SU-DHL-6 (cell line): ENCODE measurements around the gene RAC2.

Source experiments
- H2AFZ ChIP-seq: fragments of 200-600 bp; sonication (generic); 2 replicates; pipeline ENCODE4 v1.6.1; 2014; ENCODE audit warnings: low read depth, mild to moderate bottlenecking, moderate library complexity, mixed read lengths, antibody characterized with exemption, low read length; ENCODE audit not compliant: severe bottlenecking
- H3F3A ChIP-seq: fragments of 200-600 bp; shearing (Covaris generic); 2 replicates; pipeline ENCODE4 v1.6.0; 2016; ENCODE audit warnings: antibody characterized with exemption, mild to moderate bottlenecking; ENCODE audit not compliant: insufficient read depth
- H3K27ac ChIP-seq: fragments of 200-600 bp; sonication (generic); 2 replicates; pipeline ENCODE4 v1.5.1; 2016; ENCODE audit warnings: low read depth, mild to moderate bottlenecking, low read length, moderate library complexity, mixed read lengths
- H3K27me3 ChIP-seq: fragments of 200-600 bp; sonication (generic), shearing (Covaris generic); 2 replicates; pipeline ENCODE4 v1.6.0; 2014; ENCODE audit warnings: mild to moderate bottlenecking, low read length
- H3K36me3 ChIP-seq: fragments of 200-600 bp; sonication (generic); 2 replicates; pipeline ENCODE4 v1.6.1; 2014; ENCODE audit warnings: mild to moderate bottlenecking, low read length, mixed read lengths
- H3K4me2 ChIP-seq: fragments of 300-600, 200-600 bp; shearing (Covaris generic), sonication (generic); 2 replicates; pipeline ENCODE4 v1.6.0; 2014; ENCODE audit warnings: low read length, low read depth, mild to moderate bottlenecking; ENCODE audit not compliant: poor library complexity, severe bottlenecking
- H3K4me3 ChIP-seq: fragments of 200-600 bp; sonication (generic); 2 replicates; pipeline ENCODE4 v1.5.1; 2014; ENCODE audit warnings: antibody characterized with exemption, low read length, mild to moderate bottlenecking, mixed read lengths; ENCODE audit not compliant: insufficient read depth, poor library complexity, severe bottlenecking
- H3K79me2 ChIP-seq: fragments of 200-600 bp; sonication (generic); 2 replicates; pipeline ENCODE4 v1.6.1; 2014; ENCODE audit warnings: mild to moderate bottlenecking, low read length, moderate library complexity; ENCODE audit not compliant: insufficient read depth
- H3K9ac ChIP-seq: fragments of 200-600 bp; sonication (generic); 2 replicates; pipeline ENCODE4 v1.7.0; 2014; ENCODE audit warnings: mild to moderate bottlenecking, low read length
- H3K9me2 ChIP-seq: fragments of 200-600 bp; sonication (generic); replicated peaks from 2 replicates; pipeline ENCODE4 v1.6.1; 2014; ENCODE audit warnings: low read length; ENCODE audit not compliant: insufficient read depth
- H3K9me3 ChIP-seq: fragments of 200-600 bp; sonication (generic); 2 replicates; pipeline ENCODE4 v1.6.1; 2014; ENCODE audit warnings: low read length, mixed read lengths; ENCODE audit not compliant: insufficient read depth
- H4K20me1 ChIP-seq: fragments of 200-600 bp; sonication (generic); 2 replicates; pipeline ENCODE4 v1.6.1; 2014; ENCODE audit warnings: low read depth, mild to moderate bottlenecking, antibody characterized with exemption, low read length, moderate library complexity, mixed read lengths
- CTCF ChIP-seq: fragments of 200-600 bp; sonication (generic); IDR thresholded peaks from one replicate; pipeline ENCODE4 v1.5.1; 2017; ENCODE audit warnings: antibody characterized with exemption, mild to moderate bottlenecking, low read length, moderate library complexity; ENCODE audit not compliant: insufficient read depth, poor library complexity, severe bottlenecking
- EZH2phosphoT487 ChIP-seq: fragments of 200-600 bp; sonication (generic), shearing (Covaris generic); conservative IDR thresholded peaks from 2 replicates; pipeline ENCODE4 v1.6.1; 2018; ENCODE audit warnings: mild to moderate bottlenecking, antibody characterized with exemption, low read length, moderate library complexity, mixed read lengths

Gene RAC2

GRCh38 chr22:37207981-37208380 is 36.1 kb downstream of the RAC2 start:
- Histone ChIP-seq H3K9ac (no peak overlapping the region), H3K9me2 (no peaks in the 10 kb centered on the region), H3K27me3 (no peaks in the 10 kb centered on the region), H3K4me3 (no peak overlapping the region), H3K36me3 (no peaks in the 10 kb centered on the region), H3K79me2 (no peaks in the 10 kb centered on the region), H3K4me2 (no peak overlapping the region), H3K9me3 (no peaks in the 10 kb centered on the region), H4K20me1 (no peaks in the 10 kb centered on the region), H2AFZ (no peak overlapping the region), H3F3A (no peaks in the 10 kb centered on the region), H3K27ac (no peak overlapping the region)
- TF ChIP-seq EZH2phosphoT487 (no peak), CTCF (no peak)

- Histone ChIP-seq H3K36me3 (no peaks in the 10 kb centered on the region), H3K79me2 (no peaks in the 10 kb centered on the region), H3K27me3 (no peaks in the 10 kb centered on the region), H2AFZ (no peak overlapping the region), H3K9ac (no peak overlapping the region), H3K4me3 (no peak overlapping the region), H3K9me3 (no peaks in the 10 kb centered on the region), H3K4me2 (no peak overlapping the region), H3F3A (no peaks in the 10 kb centered on the region), H3K27ac (no peak overlapping the region), H3K9me2 (no peaks in the 10 kb centered on the region), H4K20me1 (no peaks in the 10 kb centered on the region)
- no peak for TF ChIP-seq EZH2phosphoT487
- no peak for TF ChIP-seq CTCF
Observed at GRCh38 chr22:37206841-37207821, 36.9 kb downstream of the RAC2 start.

- no peak overlapping the region for H3K4me2 ChIP-seq
- H3F3A ChIP-seq: no peaks in the 10 kb centered on the region
- H3K9me3 ChIP-seq: no peaks in the 10 kb centered on the region
- no peak overlapping the region for H2AFZ ChIP-seq
- no peaks in the 10 kb centered on the region for H4K20me1 ChIP-seq
- H3K4me3 ChIP-seq: no peak overlapping the region
- H3K27ac ChIP-seq: no peak overlapping the region
- TF ChIP-seq EZH2phosphoT487 (no peak), CTCF (no peak)
- H3K36me3 ChIP-seq: no peaks in the 10 kb centered on the region
- H3K9ac ChIP-seq: no peak overlapping the region
- H3K9me2 ChIP-seq: no peaks in the 10 kb centered on the region
- no peaks in the 10 kb centered on the region for H3K79me2 ChIP-seq
- no peaks in the 10 kb centered on the region for H3K27me3 ChIP-seq
Observed at GRCh38 chr22:37206118-37206840, 37.8 kb downstream of the RAC2 start.
